GM23338 (cell line): ENCODE measurements around the gene ELN. TPM values are rescaled to one million over a fixed set of nuclear protein-coding genes. Genes with fewer than 3 reads are reported as not detected.

Experiments used
- ATAC-seq: fragments of 200-7000 bp; cut with Tn5 transposase; 3 replicates; pipeline ENCODE4 v1.9.1; 2020
- DNase-seq: peaks from one replicate; pipeline ENCODE4 v3.0.0-alpha.2; 2015; ENCODE audit warnings: low spot score
- H2AFZ ChIP-seq: fragments of 200-600 bp; sonication (generic); 2 replicates; pipeline ENCODE4 v1.8.0; 2016; ENCODE audit warnings: antibody characterized with exemption, mild to moderate bottlenecking, moderate library complexity
- H3F3A ChIP-seq: fragments of 200-600 bp; sonication (generic); replicated peaks from 2 replicates; pipeline ENCODE4 v1.8.0; 2017; ENCODE audit warnings: antibody characterized with exemption, mixed run types, low read depth
- H3K27ac ChIP-seq: fragments of 200-600 bp; sonication (generic); 2 replicates; pipeline ENCODE4 v1.6.1; 2016; ENCODE audit warnings: low read depth
- H3K27me3 ChIP-seq: fragments of 200-600 bp; sonication (generic); 2 replicates; pipeline ENCODE4 v1.8.0; 2016; ENCODE audit warnings: mild to moderate bottlenecking, mixed run types, moderate library complexity; ENCODE audit not compliant: insufficient read depth
- H3K36me3 ChIP-seq: fragments of 200-600 bp; sonication (generic); 2 replicates; pipeline ENCODE4 v1.8.0; 2016; ENCODE audit warnings: mild to moderate bottlenecking; ENCODE audit not compliant: insufficient read depth
- H3K4me1 ChIP-seq: fragments of 200-600 bp; sonication (generic); 2 replicates; pipeline ENCODE4 v1.8.0; 2016; ENCODE audit warnings: mild to moderate bottlenecking, moderate library complexity; ENCODE audit not compliant: insufficient read depth
- H3K4me2 ChIP-seq: fragments of 200-600 bp; sonication (generic); 2 replicates; pipeline ENCODE4 v1.7.1; 2017; ENCODE audit warnings: mixed run types
- H3K4me3 ChIP-seq: fragments of 200-600 bp; sonication (generic); 2 replicates; pipeline ENCODE4 v1.6.1; 2016; ENCODE audit warnings: mixed run types
- H3K79me2 ChIP-seq: fragments of 200-600 bp; sonication (generic); replicated peaks from 2 replicates; pipeline ENCODE4 v1.8.0; 2017; ENCODE audit warnings: mild to moderate bottlenecking; ENCODE audit not compliant: insufficient read depth
- H3K9me2 ChIP-seq: fragments of 200-600 bp; sonication (generic); 2 replicates; pipeline ENCODE4 v1.8.0; 2017; ENCODE audit not compliant: insufficient read depth
- H4K20me1 ChIP-seq: fragments of 200-600 bp; sonication (generic); replicated peaks from 2 replicates; pipeline ENCODE4 v1.8.0; 2017; ENCODE audit warnings: mild to moderate bottlenecking; ENCODE audit not compliant: insufficient read depth
- H3K27ac Mint-ChIP-seq: 2 replicates; pipeline ENCODE4 v1.8.0; 2020; ENCODE audit warnings: inconsistent platforms, mild to moderate bottlenecking, moderate library complexity, mixed read lengths
- H3K27me3 Mint-ChIP-seq: 3 replicates; pipeline ENCODE4 v1.8.0; 2022; ENCODE audit warnings: low read depth, mild to moderate bottlenecking, moderate library complexity, mixed read lengths, inconsistent platforms; ENCODE audit not compliant: insufficient read depth, poor library complexity
- H3K36me3 Mint-ChIP-seq: 3 replicates; pipeline ENCODE4 v1.8.0; 2021; ENCODE audit warnings: low read depth, mild to moderate bottlenecking, inconsistent platforms, moderate library complexity, mixed read lengths
- H3K4me1 Mint-ChIP-seq: 3 replicates; pipeline ENCODE4 v1.8.0; 2020; ENCODE audit warnings: mild to moderate bottlenecking, inconsistent platforms, mixed read lengths
- H3K4me3 Mint-ChIP-seq: 3 replicates; pipeline ENCODE4 v1.8.0; 2021; ENCODE audit warnings: moderate library complexity, mild to moderate bottlenecking, inconsistent platforms, mixed read lengths
- H3K9me3 Mint-ChIP-seq: 3 replicates; pipeline ENCODE4 v1.8.0; 2020; ENCODE audit warnings: moderate library complexity, mild to moderate bottlenecking, inconsistent platforms, mixed read lengths
- CREB1 ChIP-seq: fragments of 250-450 bp; sonication (Bioruptor Pico); IDR thresholded peaks from 2 replicates; pipeline ENCODE4 v1.5.0; 2020; ENCODE audit warnings: low read depth, mild to moderate bottlenecking, moderate library complexity
- EZH2 ChIP-seq: fragments of 200-600 bp; sonication (generic); IDR thresholded peaks from one replicate; pipeline ENCODE4 v1.8.0; 2017; ENCODE audit warnings: antibody characterized with exemption, mild to moderate bottlenecking, low read depth; ENCODE audit not compliant: unreplicated experiment
- EZH2phosphoT487 ChIP-seq: fragments of 200-600 bp; sonication (generic); IDR thresholded peaks from one replicate; pipeline ENCODE4 v1.8.1; 2018; ENCODE audit warnings: antibody characterized with exemption; ENCODE audit not compliant: unreplicated experiment
- JUNB ChIP-seq: IDR thresholded peaks from one replicate; pipeline ENCODE4 v1.6.1; 2016; ENCODE audit warnings: antibody characterized with exemption; ENCODE audit not compliant: unreplicated experiment
- NANOG ChIP-seq: IDR thresholded peaks from 2 replicates; pipeline ENCODE4 v1.6.1; 2016; ENCODE audit warnings: antibody characterized with exemption, borderline replicate concordance
- POLR2AphosphoS5 ChIP-seq: IDR thresholded peaks from 2 replicates; pipeline ENCODE4 v1.6.1; 2016; ENCODE audit warnings: antibody characterized with exemption, low read depth
- STAT1 ChIP-seq: IDR thresholded peaks from one replicate; pipeline ENCODE4 v1.6.1; 2016; ENCODE audit warnings: antibody characterized with exemption; ENCODE audit not compliant: unreplicated experiment
- ZNF114 ChIP-seq: fragments of 250-450 bp; sonication (Bioruptor Pico); IDR thresholded peaks from 2 replicates; pipeline ENCODE4 v1.5.0; 2020; ENCODE audit warnings: mild to moderate bottlenecking, moderate library complexity
- ZNF331 ChIP-seq: fragments of 250-450 bp; sonication (Bioruptor Pico); IDR thresholded peaks from 2 replicates; pipeline ENCODE4 v1.5.0; 2020; ENCODE audit warnings: low read depth, mild to moderate bottlenecking, moderate library complexity
- polyA plus RNA-seq: library from polyadenylated mRNA; unstranded; fragments of >200 nt; fragmentation: Nextera tagmentation; extraction: Ambion mirVana; gene quantifications from 2 replicates; pipeline ENCODE4 v1.2.1, GENCODE V29; 2016
- total RNA-seq: library from RNA; depleted of rRNA; stranded (reverse); fragments of >200 nt; shearing (Covaris generic); gene quantifications from 2 replicates; pipeline ENCODE4 v1.2.3, GENCODE V29; 2014
- TF ChIP-seq, protein P1 (sequence below): IDR thresholded peaks from 2 replicates; pipeline ENCODE4 v1.6.1; 2016; ENCODE audit warnings: antibody characterized with exemption
- TF ChIP-seq, protein P2 (sequence below): fragments of 250-450 bp; sonication (Bioruptor Pico); IDR thresholded peaks from 2 replicates; pipeline ENCODE4 v1.5.0; 2020; ENCODE audit warnings: mild to moderate bottlenecking, moderate library complexity
- TF ChIP-seq, protein P3 (sequence below): IDR thresholded peaks from one replicate; pipeline ENCODE4 v1.6.1; 2018; ENCODE audit warnings: antibody characterized with exemption; ENCODE audit not compliant: unreplicated experiment
- TF ChIP-seq, protein P4 (sequence below), 2 experiments: fragments of 200-600 bp in 1 of 2; sonication (generic) in 1 of 2; conservative IDR thresholded peaks; 2 replicates each; pipeline versions ENCODE4 v1.5.1 to v1.6.1; 2016 to 2017; ENCODE audit warnings: antibody characterized with exemption in 2 of 2, low read depth in 2 of 2, mild to moderate bottlenecking in 2 of 2, moderate library complexity in 1 of 2

The ELN gene
- total and polyA plus RNA-seq, 2 experiments from 2014 or later: 1.1 to 5.6 TPM

DNA sequence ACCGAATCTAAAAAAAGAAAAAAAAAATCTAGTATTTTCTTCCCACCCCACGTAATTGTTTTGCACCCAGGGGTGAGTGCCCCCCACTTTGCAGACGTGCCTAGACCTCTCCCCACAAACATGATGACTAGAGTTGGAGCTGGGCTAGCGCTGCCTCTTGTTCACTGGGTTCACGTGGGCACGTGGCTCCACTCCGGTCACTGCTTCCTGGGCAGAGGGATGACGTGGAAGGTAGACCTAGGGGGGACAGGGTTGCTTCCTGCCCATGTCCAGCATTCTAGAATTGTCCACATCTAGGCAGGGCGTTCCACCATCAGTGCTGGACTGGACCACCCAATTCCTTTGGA lies 54.8 kb downstream of the ELN start:
- TF ChIP-seq CREB1 (CRISPR knock-in tag) (no peak), POLR2AphosphoS5 (no peak), NANOG (no peak), ZNF114 (CRISPR knock-in tag) (no peak), EZH2 (no peak), ZNF331 (CRISPR knock-in tag) (no peak), STAT1 (no peak), JUNB (no peak), EZH2phosphoT487 (no peak)
- TF ChIP-seq, protein P1, sequence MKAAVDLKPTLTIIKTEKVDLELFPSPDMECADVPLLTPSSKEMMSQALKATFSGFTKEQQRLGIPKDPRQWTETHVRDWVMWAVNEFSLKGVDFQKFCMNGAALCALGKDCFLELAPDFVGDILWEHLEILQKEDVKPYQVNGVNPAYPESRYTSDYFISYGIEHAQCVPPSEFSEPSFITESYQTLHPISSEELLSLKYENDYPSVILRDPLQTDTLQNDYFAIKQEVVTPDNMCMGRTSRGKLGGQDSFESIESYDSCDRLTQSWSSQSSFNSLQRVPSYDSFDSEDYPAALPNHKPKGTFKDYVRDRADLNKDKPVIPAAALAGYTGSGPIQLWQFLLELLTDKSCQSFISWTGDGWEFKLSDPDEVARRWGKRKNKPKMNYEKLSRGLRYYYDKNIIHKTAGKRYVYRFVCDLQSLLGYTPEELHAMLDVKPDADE: no peak
- TF ChIP-seq, protein P2, sequence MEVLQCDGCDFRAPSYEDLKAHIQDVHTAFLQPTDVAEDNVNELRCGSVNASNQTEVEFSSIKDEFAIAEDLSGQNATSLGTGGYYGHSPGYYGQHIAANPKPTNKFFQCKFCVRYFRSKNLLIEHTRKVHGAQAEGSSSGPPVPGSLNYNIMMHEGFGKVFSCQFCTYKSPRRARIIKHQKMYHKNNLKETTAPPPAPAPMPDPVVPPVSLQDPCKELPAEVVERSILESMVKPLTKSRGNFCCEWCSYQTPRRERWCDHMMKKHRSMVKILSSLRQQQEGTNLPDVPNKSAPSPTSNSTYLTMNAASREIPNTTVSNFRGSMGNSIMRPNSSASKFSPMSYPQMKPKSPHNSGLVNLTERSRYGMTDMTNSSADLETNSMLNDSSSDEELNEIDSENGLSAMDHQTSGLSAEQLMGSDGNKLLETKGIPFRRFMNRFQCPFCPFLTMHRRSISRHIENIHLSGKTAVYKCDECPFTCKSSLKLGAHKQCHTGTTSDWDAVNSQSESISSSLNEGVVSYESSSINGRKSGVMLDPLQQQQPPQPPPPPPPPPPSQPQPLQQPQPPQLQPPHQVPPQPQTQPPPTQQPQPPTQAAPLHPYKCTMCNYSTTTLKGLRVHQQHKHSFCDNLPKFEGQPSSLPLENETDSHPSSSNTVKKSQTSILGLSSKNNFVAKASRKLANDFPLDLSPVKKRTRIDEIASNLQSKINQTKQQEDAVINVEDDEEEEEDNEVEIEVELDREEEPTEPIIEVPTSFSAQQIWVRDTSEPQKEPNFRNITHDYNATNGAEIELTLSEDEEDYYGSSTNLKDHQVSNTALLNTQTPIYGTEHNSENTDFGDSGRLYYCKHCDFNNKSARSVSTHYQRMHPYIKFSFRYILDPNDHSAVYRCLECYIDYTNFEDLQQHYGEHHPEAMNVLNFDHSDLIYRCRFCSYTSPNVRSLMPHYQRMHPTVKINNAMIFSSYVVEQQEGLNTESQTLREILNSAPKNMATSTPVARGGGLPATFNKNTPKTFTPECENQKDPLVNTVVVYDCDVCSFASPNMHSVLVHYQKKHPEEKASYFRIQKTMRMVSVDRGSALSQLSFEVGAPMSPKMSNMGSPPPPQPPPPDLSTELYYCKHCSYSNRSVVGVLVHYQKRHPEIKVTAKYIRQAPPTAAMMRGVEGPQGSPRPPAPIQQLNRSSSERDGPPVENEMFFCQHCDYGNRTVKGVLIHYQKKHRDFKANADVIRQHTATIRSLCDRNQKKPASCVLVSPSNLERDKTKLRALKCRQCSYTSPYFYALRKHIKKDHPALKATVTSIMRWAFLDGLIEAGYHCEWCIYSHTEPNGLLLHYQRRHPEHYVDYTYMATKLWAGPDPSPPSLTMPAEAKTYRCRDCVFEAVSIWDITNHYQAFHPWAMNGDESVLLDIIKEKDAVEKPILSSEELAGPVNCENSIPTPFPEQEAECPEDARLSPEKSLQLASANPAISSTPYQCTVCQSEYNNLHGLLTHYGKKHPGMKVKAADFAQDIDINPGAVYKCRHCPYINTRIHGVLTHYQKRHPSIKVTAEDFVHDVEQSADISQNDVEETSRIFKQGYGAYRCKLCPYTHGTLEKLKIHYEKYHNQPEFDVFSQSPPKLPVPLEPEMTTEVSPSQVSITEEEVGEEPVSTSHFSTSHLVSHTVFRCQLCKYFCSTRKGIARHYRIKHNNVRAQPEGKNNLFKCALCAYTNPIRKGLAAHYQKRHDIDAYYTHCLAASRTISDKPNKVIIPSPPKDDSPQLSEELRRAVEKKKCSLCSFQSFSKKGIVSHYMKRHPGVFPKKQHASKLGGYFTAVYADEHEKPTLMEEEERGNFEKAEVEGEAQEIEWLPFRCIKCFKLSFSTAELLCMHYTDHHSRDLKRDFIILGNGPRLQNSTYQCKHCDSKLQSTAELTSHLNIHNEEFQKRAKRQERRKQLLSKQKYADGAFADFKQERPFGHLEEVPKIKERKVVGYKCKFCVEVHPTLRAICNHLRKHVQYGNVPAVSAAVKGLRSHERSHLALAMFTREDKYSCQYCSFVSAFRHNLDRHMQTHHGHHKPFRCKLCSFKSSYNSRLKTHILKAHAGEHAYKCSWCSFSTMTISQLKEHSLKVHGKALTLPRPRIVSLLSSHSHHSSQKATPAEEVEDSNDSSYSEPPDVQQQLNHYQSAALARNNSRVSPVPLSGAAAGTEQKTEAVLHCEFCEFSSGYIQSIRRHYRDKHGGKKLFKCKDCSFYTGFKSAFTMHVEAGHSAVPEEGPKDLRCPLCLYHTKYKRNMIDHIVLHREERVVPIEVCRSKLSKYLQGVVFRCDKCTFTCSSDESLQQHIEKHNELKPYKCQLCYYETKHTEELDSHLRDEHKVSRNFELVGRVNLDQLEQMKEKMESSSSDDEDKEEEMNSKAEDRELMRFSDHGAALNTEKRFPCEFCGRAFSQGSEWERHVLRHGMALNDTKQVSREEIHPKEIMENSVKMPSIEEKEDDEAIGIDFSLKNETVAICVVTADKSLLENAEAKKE (CRISPR knock-in tag): no peak
- TF ChIP-seq, protein P3, sequence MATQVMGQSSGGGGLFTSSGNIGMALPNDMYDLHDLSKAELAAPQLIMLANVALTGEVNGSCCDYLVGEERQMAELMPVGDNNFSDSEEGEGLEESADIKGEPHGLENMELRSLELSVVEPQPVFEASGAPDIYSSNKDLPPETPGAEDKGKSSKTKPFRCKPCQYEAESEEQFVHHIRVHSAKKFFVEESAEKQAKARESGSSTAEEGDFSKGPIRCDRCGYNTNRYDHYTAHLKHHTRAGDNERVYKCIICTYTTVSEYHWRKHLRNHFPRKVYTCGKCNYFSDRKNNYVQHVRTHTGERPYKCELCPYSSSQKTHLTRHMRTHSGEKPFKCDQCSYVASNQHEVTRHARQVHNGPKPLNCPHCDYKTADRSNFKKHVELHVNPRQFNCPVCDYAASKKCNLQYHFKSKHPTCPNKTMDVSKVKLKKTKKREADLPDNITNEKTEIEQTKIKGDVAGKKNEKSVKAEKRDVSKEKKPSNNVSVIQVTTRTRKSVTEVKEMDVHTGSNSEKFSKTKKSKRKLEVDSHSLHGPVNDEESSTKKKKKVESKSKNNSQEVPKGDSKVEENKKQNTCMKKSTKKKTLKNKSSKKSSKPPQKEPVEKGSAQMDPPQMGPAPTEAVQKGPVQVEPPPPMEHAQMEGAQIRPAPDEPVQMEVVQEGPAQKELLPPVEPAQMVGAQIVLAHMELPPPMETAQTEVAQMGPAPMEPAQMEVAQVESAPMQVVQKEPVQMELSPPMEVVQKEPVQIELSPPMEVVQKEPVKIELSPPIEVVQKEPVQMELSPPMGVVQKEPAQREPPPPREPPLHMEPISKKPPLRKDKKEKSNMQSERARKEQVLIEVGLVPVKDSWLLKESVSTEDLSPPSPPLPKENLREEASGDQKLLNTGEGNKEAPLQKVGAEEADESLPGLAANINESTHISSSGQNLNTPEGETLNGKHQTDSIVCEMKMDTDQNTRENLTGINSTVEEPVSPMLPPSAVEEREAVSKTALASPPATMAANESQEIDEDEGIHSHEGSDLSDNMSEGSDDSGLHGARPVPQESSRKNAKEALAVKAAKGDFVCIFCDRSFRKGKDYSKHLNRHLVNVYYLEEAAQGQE: no peak
- TF ChIP-seq, protein P4, sequence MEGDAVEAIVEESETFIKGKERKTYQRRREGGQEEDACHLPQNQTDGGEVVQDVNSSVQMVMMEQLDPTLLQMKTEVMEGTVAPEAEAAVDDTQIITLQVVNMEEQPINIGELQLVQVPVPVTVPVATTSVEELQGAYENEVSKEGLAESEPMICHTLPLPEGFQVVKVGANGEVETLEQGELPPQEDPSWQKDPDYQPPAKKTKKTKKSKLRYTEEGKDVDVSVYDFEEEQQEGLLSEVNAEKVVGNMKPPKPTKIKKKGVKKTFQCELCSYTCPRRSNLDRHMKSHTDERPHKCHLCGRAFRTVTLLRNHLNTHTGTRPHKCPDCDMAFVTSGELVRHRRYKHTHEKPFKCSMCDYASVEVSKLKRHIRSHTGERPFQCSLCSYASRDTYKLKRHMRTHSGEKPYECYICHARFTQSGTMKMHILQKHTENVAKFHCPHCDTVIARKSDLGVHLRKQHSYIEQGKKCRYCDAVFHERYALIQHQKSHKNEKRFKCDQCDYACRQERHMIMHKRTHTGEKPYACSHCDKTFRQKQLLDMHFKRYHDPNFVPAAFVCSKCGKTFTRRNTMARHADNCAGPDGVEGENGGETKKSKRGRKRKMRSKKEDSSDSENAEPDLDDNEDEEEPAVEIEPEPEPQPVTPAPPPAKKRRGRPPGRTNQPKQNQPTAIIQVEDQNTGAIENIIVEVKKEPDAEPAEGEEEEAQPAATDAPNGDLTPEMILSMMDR (conservative IDR thresholded peaks at IDR 0.05; ENCODE audit: low read depth in 2 of 2): no peak
- no peak for ATAC-seq
- Mint-ChIP-seq H3K4me3 (peak overlapping the region; percentile 75), H3K4me1 (peaks cover 19% of the 10 kb centered on the region), H3K9me3 (no peaks in the 10 kb centered on the region), H3K27ac (no peak overlapping the region), H3K36me3 (peaks cover 18% of the 10 kb centered on the region), H3K27me3 (peaks cover 8% of the 10 kb centered on the region)
- Histone ChIP-seq H3K4me3 (peak overlapping the region; percentile 61), H3K27ac (peak overlapping the region; percentile 81; the same call in 1 of the 2 replicates), H3F3A (0 out of 2 replicates have a peak, but pooled peaks cover 7% of the 10 kb centered on the region), H3K36me3 (no peaks in the 10 kb centered on the region), H3K9me2 (no peaks in the 10 kb centered on the region), H3K4me2 (peak overlapping the region; percentile 87), H3K27me3 (no peaks in the 10 kb centered on the region), H3K79me2 (peaks cover 8% of the 10 kb centered on the region), H3K4me1 (peaks cover 16% of the 10 kb centered on the region; the same call in 1 of the 2 replicates), H4K20me1 (no peaks in the 10 kb centered on the region; the same call in 1 of the 2 replicates), H2AFZ (peak overlapping the region; percentile 81)
- DNase-seq: no peak
